ENCODE results near the gene ZNF648. TPM values are rescaled to one million over a fixed set of nuclear protein-coding genes. Genes with fewer than 3 reads are reported as not detected.
"Not testable (repeated sequence)": the region's sequence is repeated elsewhere in the genome, so short reads cannot be mapped to it uniquely, and the experiment has no call there.

ZNF648 gene
- total RNA-seq, 1 donor from 2014 or later = not detected

DNA sequence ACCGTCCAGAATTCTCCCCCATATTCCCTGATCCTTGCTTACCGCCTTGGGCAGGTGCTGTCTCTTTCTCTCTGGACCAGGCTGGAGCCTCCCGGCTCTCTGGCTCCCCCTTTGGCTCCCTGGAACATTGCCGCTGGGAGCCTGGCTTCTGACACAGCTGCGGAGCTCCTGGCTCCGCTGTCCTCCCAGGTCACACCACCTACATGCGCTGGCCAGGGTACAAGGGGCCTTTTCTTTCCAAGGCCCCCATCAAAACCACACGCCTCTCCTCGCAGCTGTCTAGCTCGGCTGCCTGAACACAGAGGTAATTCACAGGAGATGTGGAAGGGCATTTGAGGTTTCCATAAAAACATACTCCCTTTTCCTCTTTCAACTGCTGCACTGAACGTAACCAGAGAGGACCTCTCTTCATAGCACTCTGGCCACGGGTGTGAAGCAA, 7.5 kb upstream of the ZNF648 start:
- peak; percentile 63 for DNase-seq

DNA sequence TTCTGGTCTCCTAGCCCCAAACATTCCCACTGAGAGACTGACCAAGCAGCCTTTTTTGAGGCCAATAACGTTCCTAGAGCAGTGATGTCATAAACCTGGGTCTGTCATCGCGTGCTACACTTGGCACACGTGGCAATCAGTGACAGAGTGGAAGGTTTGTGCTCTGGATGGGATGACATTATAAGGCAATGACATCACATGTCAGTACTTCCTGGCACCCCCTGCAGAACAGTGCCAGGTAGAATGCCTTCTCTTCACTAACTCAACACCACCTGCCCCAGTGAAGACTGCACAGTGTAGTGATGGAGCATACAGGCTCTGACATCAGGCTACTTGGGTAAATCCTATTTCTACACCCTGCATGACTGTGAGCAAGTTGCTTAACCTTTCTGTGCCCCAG, 5.4 kb upstream of the ZNF648 start:
- DNase-seq = no peak

DNA sequence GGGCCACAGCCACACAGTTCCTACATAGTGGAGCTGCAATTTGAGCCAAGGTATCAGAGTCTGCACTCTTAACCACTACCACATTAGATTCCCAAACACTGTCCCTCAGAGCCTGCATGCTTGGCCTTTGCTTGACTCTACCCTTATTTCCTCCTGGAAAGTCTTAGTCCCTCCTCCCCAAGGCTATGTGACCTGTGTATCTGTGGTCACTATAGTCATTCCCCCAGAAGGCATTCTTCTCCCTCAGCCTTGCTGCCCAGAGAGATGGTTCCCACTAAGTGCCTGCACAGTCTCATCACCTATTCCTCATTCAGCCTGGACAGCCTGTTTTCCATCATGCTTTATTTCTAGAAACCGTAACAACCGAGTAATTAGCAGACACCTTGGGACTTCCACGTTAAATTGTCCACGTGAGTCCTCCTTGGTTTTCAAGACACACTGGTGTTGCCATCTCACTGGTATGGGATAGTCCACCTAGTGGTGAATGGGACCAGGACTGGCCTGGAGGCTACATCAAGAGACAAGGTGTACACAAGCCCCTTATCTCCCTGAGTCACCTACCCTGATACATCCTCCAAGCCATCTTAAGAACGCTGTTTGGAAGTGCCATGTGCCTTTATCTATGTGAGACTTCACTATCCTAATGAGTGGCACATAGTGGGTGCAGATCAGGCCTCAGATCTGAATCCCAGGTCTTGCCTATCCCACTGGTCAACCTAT, 3.8 kb upstream of the ZNF648 start:
- DNase-seq = no peak

DNA sequence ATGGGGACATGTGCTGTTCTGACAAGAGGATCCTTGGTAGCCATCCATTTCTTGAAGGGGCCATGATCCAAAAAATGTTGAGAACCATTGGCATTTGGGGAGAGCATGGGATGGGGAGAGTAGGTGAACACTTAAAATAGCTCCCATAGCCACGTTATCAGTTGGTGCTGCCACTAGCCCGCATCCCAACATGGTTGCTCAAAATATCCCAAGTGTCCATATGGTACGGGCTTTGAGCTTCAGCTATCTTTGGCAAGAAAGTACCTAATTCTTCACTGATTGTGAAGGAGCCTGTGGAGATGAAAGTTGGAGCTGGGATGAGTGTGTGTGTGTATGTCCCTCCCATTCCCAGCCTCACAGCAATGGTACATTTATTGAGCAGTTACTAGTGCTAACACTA, 3.1 kb upstream of the ZNF648 start:
- no peak for DNase-seq

DNA sequence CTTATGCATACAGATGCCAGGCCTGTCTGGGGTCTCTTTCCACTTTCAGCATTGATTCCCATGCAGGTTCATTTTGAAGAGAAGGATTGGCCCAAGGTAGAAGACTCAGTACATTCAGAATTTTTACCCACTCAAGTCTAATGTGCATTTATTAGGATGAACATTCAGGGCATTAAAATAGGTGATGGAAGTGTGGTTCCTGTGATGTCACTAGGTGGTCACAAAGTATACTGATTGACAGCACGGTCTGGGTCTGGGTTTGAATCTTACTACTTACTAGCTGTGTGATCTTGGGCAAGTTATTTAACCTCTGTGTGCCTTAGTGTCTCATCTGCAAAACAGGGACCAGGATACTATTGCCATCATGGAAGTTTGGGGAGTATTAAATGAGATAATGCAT, 711 bp upstream of the ZNF648 start:
- no peak for DNase-seq

DNA sequence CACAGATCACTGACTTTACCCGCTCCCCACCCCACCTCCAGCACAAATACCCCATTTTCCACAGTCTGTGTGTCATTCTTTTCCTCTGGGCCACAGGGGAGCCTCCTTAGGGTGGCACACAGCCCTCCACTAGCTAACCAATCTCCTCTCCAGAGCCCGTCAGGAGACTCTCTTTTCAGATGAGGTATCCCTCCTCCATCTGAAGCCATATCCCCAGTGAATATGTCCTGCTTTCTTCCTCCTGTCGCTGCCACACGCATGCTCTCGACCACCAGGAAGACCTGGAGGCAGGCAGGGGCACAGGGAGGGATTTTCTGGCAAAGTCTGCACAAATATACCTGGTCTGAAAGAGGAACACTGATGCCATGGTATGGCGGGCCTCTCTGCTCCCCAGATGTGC, 635 bp downstream of the ZNF648 start:
- DNase-seq = no peak

DNA sequence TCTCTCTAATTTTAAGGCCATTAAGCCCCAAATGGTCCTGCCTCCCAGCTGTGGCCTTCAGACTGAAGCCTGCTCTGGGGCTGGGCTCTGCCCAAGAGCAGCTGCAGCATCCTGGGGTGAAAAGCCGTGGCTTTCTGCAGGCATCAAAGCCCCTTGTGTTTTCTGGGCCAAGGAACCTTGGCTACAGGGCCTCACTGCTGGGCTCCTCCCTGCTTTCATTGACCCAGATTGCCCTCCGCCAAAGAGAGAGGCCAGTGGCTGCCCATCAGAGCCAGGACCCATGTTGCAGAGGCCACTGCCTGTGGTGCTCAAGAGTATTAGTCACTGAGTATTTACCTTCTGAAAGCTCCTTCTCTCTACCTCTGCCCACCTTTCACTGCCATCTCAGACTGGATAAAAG, 1.6 kb downstream of the ZNF648 start:
- DNase-seq = no peak

DNA sequence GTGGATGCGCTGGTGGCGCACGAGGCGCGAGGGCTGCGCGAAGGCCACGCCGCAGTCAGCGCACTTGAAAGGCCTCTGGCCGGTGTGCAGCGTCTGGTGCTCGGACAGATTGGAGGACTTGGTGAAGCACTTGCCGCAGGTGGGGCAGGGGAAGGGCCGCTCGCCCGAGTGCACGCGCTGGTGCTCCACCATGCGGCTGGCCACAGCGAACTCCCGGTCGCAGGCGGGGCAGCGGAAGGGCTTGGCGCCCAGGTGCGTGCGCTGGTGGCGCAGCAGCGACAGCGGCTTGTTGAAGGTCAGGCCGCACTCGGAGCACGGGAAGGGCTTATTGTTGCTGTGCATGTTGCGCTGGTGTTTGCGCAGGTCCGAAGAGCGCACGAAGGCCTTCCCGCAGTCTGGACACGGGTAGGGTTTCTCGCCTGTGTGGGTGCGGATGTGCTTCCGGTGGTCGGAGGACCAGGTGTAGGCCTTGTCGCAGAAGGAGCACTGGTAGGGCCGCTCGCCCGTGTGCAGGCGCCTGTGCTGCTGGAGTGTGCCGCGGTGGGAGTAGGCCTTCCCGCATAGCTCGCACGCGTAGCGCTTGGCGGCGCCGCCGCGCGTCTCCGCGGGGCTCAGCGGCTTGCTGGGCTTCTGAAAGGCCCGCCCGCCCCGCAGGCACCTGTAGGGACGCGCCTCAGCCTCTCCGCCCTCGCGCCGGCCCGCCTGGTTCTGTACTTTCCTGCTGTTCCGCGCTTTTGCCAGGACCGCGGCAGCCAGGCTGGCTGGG, 4.7 kb downstream of the ZNF648 start:
- no peak for DNase-seq

DNA sequence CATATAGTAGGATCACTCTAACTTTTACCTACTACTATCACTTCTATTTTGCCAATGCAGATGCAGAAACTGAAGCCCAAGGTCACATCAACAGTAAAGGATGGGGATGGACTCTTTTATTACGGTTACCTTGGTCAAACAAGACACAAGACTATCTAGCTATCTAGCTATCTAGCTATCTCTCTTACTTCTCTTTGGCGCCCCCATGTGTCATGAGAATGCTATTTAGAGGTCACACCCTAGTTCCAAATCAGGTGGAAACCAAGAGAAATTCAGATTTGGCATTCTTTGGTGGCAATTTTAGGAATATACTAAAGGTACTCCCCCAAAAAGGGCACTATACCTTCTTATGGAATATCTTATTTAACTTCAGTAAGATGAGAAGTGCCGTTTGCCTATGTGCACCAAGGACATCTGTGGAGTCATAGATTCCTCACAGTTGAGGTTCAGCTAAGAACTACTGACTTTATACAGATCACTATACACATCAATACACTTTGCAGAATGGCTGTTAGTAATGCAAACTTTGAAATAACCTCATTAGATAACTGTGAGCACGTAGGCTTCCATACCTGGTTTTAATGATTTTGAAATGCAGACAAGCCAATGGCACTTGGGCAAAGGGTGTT, 6.7 kb downstream of the ZNF648 start:
- peak; percentile 58 for DNase-seq

DNA sequence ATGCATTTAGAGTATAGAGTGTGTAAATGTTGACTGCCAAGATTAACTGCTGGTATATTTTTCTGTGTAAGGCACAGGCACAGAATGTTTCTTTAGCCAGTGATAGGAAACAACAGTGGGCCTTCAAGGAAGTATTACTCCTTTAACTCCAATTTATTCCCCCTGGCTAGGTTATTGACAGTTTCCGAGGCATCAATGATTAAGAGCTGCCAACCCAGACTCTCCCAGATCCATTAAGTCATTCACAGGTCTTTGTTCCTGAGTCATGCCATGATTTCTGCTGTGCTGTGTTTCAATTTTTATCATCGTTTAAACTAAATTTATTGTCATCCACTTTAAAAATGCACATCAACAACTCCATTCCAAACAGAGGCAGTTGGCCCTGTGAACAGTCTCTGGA, 9.2 kb downstream of the ZNF648 start:
- no peak for DNase-seq

DNA sequence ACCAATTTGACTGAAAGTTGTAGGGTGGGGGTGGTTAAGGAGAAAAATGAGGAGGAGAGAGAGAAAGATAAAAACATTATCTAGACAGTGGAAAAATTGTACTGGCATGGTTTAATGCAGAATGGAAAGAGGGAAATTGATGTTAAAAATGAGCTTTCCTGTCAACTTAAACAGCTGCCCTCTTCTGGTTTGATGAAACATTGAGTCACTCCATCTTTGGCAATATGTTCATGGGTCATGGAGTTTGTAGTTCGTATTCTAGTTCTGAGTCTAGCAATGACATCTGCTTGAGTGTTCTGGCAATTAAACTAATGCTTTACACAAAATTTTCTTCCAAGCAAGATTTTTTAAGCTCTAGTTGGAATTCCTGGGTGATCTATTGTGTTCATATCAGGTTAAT, 9.6 kb downstream of the ZNF648 start:
- no peak for DNase-seq

DNA sequence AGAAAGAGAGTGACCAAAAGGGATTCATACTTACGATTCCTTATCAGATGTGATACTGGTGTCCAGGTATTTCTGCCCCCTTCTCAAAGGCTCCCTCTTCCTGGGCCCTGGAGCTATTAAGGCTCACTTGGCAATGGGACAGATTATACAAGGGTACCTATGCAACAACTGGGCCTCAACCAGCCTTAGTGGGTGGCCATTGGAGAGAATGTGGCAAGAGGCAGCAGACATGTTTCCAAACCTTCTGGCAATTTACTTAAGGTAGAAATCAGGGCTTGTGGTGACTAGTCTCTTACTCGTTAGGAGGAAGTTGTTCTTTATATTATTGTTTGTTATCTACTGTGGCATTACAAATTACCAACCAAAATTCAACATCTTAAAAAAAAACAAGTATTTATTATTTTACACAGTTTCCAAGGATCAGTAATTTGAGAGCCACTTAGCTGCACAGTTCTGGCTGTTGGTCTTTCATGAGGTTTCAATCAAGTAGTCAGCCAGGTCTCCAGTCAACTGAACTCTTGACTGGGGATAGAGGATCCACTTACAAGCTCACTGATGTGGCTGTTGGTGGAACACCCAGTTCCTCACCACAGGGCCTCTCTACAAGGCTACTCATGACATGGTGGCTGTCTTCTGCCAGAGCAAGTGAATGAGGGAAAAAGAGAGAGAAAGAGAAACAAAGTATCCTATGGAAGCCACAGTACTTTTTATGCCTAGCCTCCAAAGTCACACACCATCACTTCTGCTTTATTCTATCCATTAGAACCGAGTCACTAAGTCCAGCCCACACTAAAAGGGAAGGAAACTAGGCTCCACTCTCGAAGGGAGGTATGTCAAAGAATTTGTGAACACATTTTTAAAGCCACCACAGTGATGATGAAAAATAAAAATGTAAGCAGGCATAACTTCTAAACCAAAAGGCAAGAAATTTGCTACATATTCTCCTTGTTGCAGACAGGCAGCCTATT, 10.7 kb downstream of the ZNF648 start:
- DNase-seq = no peak

DNA sequence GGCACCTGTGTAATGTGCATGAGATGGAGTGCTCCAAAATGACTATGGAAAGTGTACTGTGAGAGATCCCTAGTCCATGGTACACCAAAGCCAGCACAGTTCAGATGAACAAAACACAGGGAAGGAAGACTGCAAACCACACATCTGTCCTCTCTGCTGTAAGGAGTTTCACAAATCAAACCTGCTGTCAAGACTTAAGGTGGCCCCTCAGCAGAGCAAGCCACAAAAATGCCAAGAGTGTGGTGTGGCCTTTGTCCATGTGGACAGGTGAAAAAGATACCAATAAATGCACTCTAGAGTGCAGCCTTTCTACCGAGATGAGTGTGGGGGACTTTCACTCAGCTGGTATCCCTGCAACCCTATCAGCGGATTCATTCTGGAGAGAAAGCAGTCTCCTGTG, 12.9 kb downstream of the ZNF648 start:
- DNase-seq = no peak

DNA sequence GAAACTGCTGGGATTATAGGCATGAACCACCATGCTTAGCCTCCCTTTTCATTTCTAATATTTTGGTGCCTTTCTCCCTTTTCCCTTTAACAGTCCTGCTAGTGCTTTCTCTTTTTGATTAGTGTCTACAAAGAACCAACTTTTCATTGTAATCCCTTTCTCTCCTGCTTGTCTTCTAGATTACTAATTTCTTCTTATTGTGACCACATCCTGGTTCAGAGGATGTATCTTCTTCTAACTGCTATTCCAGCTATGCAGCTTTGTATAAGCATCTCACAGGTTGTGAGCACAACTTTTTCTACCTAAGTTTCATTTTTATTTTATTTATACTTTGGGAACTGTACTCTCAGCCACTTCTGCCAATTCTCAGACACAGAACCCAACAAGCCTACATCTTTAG, 14.7 kb downstream of the ZNF648 start:
- DNase-seq = no peak

DNA sequence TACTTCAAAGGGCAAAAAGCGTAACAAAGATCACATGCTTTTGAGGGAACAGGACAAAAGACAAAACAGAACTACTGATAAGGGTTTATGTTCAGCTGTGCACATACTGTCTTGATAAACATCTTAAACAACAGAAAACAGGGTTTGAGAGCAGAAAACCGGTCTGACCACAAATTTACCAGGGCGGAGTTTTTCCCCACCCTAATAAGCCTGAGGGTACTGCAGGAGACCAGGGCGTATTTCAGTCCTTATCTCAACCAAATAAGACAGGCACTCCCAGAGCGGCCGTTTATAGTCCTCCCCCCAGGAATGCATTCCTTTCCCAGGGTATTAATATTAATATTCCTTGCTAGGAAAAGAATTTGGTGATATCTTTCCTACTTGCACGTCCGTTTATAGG, 16.0 kb downstream of the ZNF648 start:
- not testable (repeated sequence) for DNase-seq

DNA sequence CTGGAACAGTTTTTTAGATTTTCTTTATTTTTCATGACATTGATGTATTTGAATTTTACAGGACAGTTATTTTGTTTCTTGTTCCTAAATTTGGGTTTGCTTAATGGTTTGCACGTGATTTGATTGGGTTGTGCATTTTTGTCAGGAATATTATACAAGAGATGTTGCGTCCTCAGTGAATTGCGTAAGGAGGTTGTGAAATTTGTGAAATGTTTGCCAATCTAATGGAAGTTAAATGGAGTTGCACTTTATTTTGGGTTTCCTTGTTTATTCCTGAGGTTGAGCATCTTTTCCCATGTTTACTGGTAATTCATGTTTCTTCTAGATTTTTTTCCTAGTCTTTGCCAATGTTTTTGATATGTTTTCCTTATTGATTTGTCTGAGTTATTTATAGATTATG, 19.9 kb downstream of the ZNF648 start:
- DNase-seq = no peak

DNA sequence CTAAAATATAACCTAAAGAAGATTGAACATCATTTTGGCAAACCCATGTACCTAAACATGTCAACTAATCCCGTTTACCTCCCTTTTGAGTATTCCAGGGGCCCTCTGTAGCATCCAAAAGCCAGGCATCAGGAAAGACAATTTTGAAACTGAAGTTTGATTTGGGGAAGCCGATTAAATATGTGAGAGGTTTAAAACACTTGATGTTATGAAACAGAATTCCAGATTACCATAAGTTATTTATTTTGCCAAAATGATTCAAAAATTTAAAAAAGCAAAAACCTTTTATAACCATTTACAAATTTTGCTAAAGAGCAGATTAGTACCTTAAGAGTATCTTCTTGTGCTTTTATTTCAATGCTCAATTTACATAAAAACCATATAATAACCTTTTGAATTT, 23.3 kb downstream of the ZNF648 start:
- DNase-seq = no peak

DNA sequence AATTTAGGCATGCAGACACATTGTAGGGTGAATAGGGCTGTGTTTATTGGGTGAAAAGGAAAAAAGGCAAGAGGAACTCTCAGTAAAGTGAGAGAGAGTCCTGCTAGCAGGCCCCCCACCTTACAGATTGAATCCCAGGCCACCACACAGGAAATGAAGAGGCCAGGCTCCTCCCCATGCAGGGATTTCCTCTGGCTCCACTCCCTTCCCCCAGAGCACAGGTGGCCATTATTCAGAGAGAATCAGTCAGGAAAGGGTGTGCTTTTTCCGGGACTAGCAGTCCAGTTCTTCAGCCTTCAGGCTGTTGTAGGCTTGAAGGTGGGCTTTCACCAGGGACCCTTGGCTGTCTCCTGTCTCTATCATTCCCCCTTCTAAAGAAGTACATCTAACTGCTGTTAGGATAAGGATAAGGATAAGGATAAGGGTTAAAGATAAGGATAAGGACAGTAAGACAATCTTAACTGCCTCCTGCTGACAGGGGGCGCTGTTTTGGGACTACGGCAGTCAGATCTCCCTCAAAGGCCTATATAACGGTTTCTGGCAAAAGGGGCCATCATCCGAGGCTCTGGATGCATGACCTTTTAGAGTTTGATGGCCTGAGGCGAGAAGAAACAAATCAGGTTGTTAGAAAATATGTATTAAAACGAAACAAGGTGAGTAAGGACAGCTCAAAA, 26.3 kb downstream of the ZNF648 start:
- DNase-seq = no peak

DNA sequence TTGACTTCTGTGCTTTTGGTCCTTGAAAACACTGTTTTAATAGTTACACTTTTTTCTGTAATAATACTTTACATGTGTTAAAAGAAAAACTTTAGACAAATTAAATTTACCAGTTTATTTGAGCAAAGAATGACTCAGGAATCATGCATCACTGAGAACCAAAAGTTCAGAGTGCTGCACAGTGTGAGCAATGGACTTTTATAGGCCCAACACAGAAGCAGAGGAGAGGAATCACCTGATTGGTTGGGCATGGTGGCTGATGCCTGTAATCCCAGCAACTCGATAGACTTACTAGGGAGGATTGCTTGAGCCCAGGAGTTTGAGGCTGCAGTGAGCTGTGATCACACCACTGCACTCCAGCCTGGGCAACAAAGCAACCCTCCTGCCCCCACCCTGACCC, 29.3 kb downstream of the ZNF648 start:
- no peak for DNase-seq

DNA sequence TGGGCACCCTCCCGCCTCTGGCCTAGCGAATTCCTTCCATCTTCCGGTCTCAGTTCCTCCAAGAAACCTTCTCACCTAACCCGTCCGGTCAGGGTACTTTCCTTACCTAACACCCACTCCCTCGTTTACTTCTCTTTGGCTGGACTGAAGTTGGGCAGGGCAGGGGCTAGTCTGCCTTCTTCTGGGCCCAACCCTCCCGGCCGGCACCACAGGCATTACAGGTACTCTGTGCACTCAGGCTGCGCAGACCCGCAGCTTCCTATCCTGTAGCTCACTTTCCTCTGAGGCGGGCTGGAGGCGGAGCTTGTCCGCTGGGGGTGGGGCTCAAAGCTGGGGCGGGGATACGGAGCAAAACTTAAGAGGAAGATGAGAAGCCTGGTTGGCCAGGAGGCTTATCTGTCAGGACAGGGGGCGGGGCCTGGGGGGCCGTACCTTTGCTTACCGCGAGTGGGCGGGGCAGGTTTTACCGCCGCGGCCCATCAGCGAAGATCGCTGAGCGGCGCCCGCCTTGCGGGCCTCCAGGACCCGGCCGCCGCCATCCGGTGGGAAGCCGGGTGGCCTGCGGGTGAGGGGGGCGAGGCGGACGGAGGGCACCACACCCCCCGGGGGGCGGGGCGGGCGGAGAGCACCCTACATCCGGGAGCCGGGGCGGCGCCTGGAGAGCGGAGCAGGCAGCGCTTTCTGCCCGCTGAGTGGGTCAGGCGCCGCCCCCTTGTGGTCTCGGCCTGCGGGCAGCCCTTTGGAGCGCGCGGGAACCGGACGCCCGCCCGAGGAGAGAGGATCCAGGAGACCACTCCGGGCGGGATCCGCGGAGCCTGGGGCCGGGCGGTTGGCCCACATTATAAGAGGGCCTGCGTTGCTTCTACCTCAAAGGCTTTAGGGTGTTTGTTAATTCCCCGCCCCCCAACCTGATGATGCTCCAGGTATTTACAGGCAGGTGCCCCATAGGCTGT, 31.9 kb downstream of the ZNF648 start:
- peak; percentile 90 for DNase-seq

DNA sequence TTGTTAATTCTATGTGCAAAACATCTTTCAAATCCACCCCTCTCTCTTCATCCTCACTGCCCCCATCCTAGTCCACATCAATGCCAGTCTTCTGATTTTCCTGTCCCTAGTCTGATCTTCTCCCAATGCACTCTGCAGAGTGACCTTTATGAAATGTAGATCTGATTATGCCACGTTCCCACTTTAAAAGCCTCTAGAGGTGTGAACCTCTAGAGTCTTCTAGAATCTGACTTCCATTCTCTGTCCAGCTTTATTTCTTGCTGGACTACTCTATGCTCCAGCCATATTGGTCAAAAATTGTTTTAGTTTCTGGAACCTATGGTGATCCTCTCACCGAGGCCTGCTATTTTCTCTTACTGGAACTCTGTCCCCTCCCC, 32.5 kb downstream of the ZNF648 start:
- DNase-seq = no peak

Data from dermis blood vessel endothelial cell (primary cell).